Endothelial cell of umbilical vein (primary cell): ENCODE results near the gene FAM107A. TPM values are rescaled to one million over a fixed set of nuclear protein-coding genes. Genes with fewer than 3 reads are reported as not detected.
A peak's percentile ranks its signal among the peaks of the same experiment; 100 is the strongest.
"Not testable (repeated sequence)": the region's sequence is repeated elsewhere in the genome, so short reads cannot be mapped to it uniquely, and the experiment has no call there.

Experiments used
- BruUV-seq: library from RNA; stranded (reverse); fragments of 400-500 nt; replicated peaks from 2 replicates; lab custom pipeline; 2021; lab: Mats Ljungman, UMichigan
- CTCF ChIA-PET: fragments of 300-600, 350-600 bp; sonication (Branson Sonifier 250); formaldehyde crosslinking; loops from one replicate; lab custom pipeline; 2021; ENCODE audit warnings: antibody characterized with exemption, inconsistent platforms; lab: Charles Lee
- POLR2A ChIA-PET: fragments of 300-600, 350-600 bp; sonication (Branson Sonifier 250); formaldehyde crosslinking; loops from one replicate; lab custom pipeline; 2021; ENCODE audit warnings: antibody characterized with exemption, inconsistent platforms; lab: Charles Lee
- DNase-seq: peaks from one replicate; pipeline ENCODE4 v3.0.0-alpha.2; 2011; ENCODE audit warnings: low read depth, low spot score
- FAIRE-seq: peaks from 2 replicates; lab custom pipeline; 2011; peaks lifted over from hg19 to GRCh38; lab: Jason Lieb, UNC
- H2AFZ ChIP-seq: 2 replicates; pipeline ENCODE4 v1.6.0; 2012; ENCODE audit warnings: low read depth, low read length, control low read depth, inconsistent platforms
- H3K27ac ChIP-seq: 2 replicates; pipeline ENCODE4 v1.5.1; 2011; ENCODE audit warnings: low read depth, mild to moderate bottlenecking, control low read depth, low read length, moderate library complexity; ENCODE audit not compliant: insufficient read depth
- H3K27me3 ChIP-seq, 2 experiments: 2 replicates each; pipeline versions ENCODE4 v1.6.0 to v1.6.1; 2011; ENCODE audit warnings: low read length in 2 of 2, mixed read lengths in 1 of 2; ENCODE audit not compliant: control insufficient read depth in 2 of 2, insufficient read depth in 2 of 2
- H3K36me3 ChIP-seq, 2 experiments: 2 replicates in 1 of 2; 3 replicates in 1 of 2; pipeline ENCODE4 v1.5.1; 2011; ENCODE audit warnings: low read length in 2 of 2, mild to moderate bottlenecking in 1 of 2, moderate library complexity in 1 of 2; ENCODE audit not compliant: control insufficient read depth in 2 of 2, insufficient read depth in 2 of 2; ENCODE audit errors: extremely low read depth in 1 of 2
- H3K4me1 ChIP-seq: 3 replicates; pipeline ENCODE4 v1.5.1; 2011; ENCODE audit warnings: mild to moderate bottlenecking, low read length; ENCODE audit not compliant: control insufficient read depth, insufficient read depth; ENCODE audit errors: extremely low read depth
- H3K4me2 ChIP-seq: 2 replicates; pipeline ENCODE4 v1.6.1; 2011; ENCODE audit warnings: low read length, control low read depth, mixed read lengths; ENCODE audit not compliant: insufficient read depth
- H3K4me3 ChIP-seq, 3 experiments: fragments of 200-600 bp in 1 of 3; sonication (generic), shearing (Covaris generic) in 1 of 3; replicated peaks in 1 of 3; 2 replicates each; pipeline ENCODE4 v1.5.1; 2011 to 2016; ENCODE audit warnings: control low read depth in 3 of 3, low read length in 3 of 3, mild to moderate bottlenecking in 2 of 3, inconsistent platforms in 1 of 3, low read depth in 1 of 3, moderate library complexity in 1 of 3; ENCODE audit not compliant: insufficient read depth in 1 of 3
- H3K79me2 ChIP-seq: 2 replicates; pipeline ENCODE4 v1.6.0; 2012; ENCODE audit warnings: low read length, inconsistent platforms; ENCODE audit not compliant: control insufficient read depth, insufficient read depth
- H3K9ac ChIP-seq: replicated peaks from 2 replicates; pipeline ENCODE3; 2011; ENCODE audit warnings: low read length, control low read depth; ENCODE audit not compliant: insufficient read depth; ENCODE audit errors: extremely low read depth
- H3K9me1 ChIP-seq: replicated peaks from 3 replicates; pipeline ENCODE4 v1.6.0; 2011; ENCODE audit warnings: mild to moderate bottlenecking, low read length; ENCODE audit not compliant: control insufficient read depth, insufficient read depth; ENCODE audit errors: extremely low read depth
- H3K9me3 ChIP-seq: replicated peaks from 2 replicates; pipeline ENCODE4 v1.5.1; 2012; ENCODE audit warnings: low read length, inconsistent platforms; ENCODE audit not compliant: control insufficient read depth, insufficient read depth
- H4K20me1 ChIP-seq: replicated peaks from 2 replicates; pipeline ENCODE3; 2011; ENCODE audit warnings: mild to moderate bottlenecking, low read length; ENCODE audit not compliant: control insufficient read depth, insufficient read depth; ENCODE audit errors: extremely low read depth
- FOS ChIP-seq: IDR thresholded peaks from 2 replicates; pipeline ENCODE4 v1.6.1; 2011; ENCODE audit warnings: mild to moderate bottlenecking, low read length, moderate library complexity, borderline replicate concordance; ENCODE audit not compliant: insufficient read depth
- JUN ChIP-seq: IDR thresholded peaks from 2 replicates; pipeline ENCODE4 v1.6.1; 2011; ENCODE audit warnings: borderline replicate concordance, low read depth; ENCODE audit not compliant: insufficient read length, insufficient read depth
- POLR2AphosphoS5 ChIP-seq: IDR thresholded peaks from 2 replicates; pipeline ENCODE4 v1.6.1; 2012; ENCODE audit warnings: low read depth, mild to moderate bottlenecking, control low read depth, low read length, moderate library complexity; ENCODE audit not compliant: insufficient read depth
- dilution Hi-C: fragments of 300-500 bp; cut with MboI; formaldehyde crosslinking; loops from one replicate; pipeline ENCODE4 v1.15.0; 2019; ENCODE audit warnings: low sequenced_read_pairs; ENCODE audit not compliant: extremely low pct_ligation_motif_present
- intact Hi-C: fragments of 100-400 bp; cut with micrococcal nuclease; formaldehyde crosslinking; loops from one replicate; pipeline ENCODE4 v1.10.0; 2022
- polyA plus RNA-seq, 4 experiments: library from polyadenylated mRNA; depleted of rRNA in 3 of 4; stranded (reverse) in 3 of 4; unstranded in 1 of 4; fragments of >200 nt; gene quantifications; 2 replicates each; pipeline versions ENCODE4 v1.2.1 to v1.2.3, GENCODE V29; 2011 to 2012; ENCODE audit warnings: missing spikeins in 1 of 4
- total RNA-seq: library from RNA; stranded (reverse); gene quantifications from 2 replicates; pipeline ENCODE4 v1.2.3, GENCODE V29; 2021
- TF ChIP-seq, protein P1 (sequence below): IDR thresholded peaks from 2 replicates; pipeline ENCODE4 v1.6.1; 2011; ENCODE audit not compliant: insufficient read depth, insufficient read length
- TF ChIP-seq, protein P2 (sequence below), 2 donors: IDR thresholded peaks; 1 replicate in 1 of 2; 2 replicates in 1 of 2; pipeline ENCODE4 v1.5.1; 2011; ENCODE audit warnings: low read length in 2 of 2, mild to moderate bottlenecking in 2 of 2, moderate library complexity in 2 of 2, control low read depth in 1 of 2, inconsistent platforms in 1 of 2, low read depth in 1 of 2; ENCODE audit not compliant: insufficient read depth in 1 of 2; ENCODE audit errors: extremely low read depth in 1 of 2

Gene FAM107A
- total and polyA plus RNA-seq, 2 donors (not counting 3 experiments of a cell fraction or from before 2014, with no cell fraction given) = 5.7 to 10.7 TPM

DNA sequence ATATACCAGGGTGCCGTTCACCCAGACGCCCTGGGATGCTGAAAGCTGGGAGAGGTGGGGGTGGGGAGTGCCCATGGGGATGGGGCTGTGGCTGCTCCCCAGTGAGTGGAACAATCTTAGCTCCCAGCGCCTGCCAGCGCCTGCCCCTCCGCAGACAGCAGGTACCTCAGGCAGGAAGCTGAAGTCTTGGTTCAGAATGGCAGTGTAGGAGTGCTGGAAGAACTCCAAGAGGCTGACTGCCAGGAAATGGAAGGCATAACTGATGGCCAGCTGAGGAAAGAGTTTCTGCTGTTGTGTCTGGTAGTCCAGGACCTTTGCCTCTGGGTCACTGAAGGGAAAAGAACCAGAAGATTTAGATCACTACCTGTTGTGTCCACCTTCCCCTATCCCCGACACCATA is 48.6 kb downstream of the FAM107A start:
- no peaks in the 10 kb centered on the region for H3K9me1 ChIP-seq
- H3K4me3 ChIP-seq = no peak overlapping the region
- H2AFZ ChIP-seq = peak overlapping the region; percentile 22
- dilution Hi-C loops = no loop called here
- BruUV-seq = no TSS peak
- TF ChIP-seq, protein P1, sequence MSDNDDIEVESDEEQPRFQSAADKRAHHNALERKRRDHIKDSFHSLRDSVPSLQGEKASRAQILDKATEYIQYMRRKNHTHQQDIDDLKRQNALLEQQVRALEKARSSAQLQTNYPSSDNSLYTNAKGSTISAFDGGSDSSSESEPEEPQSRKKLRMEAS = no peak
- TF ChIP-seq, protein P2, sequence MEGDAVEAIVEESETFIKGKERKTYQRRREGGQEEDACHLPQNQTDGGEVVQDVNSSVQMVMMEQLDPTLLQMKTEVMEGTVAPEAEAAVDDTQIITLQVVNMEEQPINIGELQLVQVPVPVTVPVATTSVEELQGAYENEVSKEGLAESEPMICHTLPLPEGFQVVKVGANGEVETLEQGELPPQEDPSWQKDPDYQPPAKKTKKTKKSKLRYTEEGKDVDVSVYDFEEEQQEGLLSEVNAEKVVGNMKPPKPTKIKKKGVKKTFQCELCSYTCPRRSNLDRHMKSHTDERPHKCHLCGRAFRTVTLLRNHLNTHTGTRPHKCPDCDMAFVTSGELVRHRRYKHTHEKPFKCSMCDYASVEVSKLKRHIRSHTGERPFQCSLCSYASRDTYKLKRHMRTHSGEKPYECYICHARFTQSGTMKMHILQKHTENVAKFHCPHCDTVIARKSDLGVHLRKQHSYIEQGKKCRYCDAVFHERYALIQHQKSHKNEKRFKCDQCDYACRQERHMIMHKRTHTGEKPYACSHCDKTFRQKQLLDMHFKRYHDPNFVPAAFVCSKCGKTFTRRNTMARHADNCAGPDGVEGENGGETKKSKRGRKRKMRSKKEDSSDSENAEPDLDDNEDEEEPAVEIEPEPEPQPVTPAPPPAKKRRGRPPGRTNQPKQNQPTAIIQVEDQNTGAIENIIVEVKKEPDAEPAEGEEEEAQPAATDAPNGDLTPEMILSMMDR (IDR thresholded peaks at IDR 0.05; ENCODE audit: extremely low read depth in 1 of 2, insufficient read depth in 1 of 2, low read depth in 1 of 2, low read length in 2 of 2) = no peak
- no peak for TF ChIP-seq FOS
- TF ChIP-seq POLR2AphosphoS5 = peak; percentile 45
- TF ChIP-seq JUN = no peak
- no peaks in the 10 kb centered on the region for H4K20me1 ChIP-seq
- no peak overlapping the region for H3K27ac ChIP-seq
- H3K79me2 ChIP-seq = no peaks in the 10 kb centered on the region
- POLR2A ChIA-PET = interaction anchor here (0.8 kb wide), 1 partner anchor 96 kb away, joined by 3 read pairs; the partner anchor contains the start of gene PDHB
- peaks cover 18% of the 10 kb centered on the region for H3K4me1 ChIP-seq
- H3K27me3 ChIP-seq = no peaks in the 10 kb centered on the region
- H3K9me3 ChIP-seq = no peaks in the 10 kb centered on the region
- intact Hi-C loops = loop anchor here (5.0 kb wide), 1 partner anchor 196 kb away; the partner anchor contains the start of gene PXK
- peak; percentile 97 for FAIRE-seq
- H3K4me2 ChIP-seq = peak overlapping the region; percentile 10
- CTCF ChIA-PET = interaction anchor here (0.8 to 2.8 kb wide), 6 partner anchors 9 to 222 kb away, joined by 3 to 16 read pairs (median 6); partner anchors contain the start of genes HTD2, KCTD6 and RPP14
- DNase-seq = peak; percentile 87
- no peak overlapping the region for H3K9ac ChIP-seq
- no peaks in the 10 kb centered on the region for H3K36me3 ChIP-seq

DNA sequence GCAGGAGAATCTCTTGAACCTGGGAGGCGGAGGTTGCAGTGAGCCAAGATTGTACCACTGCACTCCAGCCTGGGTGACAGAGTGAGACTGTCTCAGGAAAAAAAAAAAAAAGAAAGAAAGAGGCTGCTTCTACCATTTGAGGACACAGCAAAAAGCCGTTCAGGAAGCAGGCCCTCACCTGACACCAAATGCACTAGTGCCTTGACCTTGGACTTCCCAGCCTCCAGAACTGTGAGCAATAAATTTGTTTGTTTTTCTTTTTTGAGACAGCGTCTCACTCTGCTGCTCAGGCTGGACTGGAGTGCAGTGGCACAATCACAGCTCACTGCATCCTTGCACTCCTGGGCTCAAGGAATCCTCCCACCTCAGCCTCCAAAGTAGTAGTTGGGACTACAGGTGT is 49.8 kb downstream of the FAM107A start:
- DNase-seq = not testable (repeated sequence)

More for the DNA sequence above, 49.8 kb downstream of the FAM107A start:
- H3K4me2 ChIP-seq, H3K36me3 ChIP-seq, H3K9me1 ChIP-seq, H2AFZ ChIP-seq, POLR2A ChIA-PET, BruUV-seq, H3K27me3 ChIP-seq, H3K27ac ChIP-seq, dilution Hi-C loops, H3K79me2 ChIP-seq, H3K9ac ChIP-seq, H3K4me3 ChIP-seq, H3K9me3 ChIP-seq, FAIRE-seq, H4K20me1 ChIP-seq: not testable (repeated sequence)
- H3K4me1 ChIP-seq = peaks cover 18% of the 10 kb centered on the region
- intact Hi-C loops = loop anchor here (5.0 kb wide), 1 partner anchor 195 kb away; the partner anchor contains the start of gene PXK
- CTCF ChIA-PET = interaction anchor here (1.1 to 2.6 kb wide), 5 partner anchors 35 to 221 kb away, joined by 4 to 16 read pairs (median 9); partner anchors contain the start of genes HTD2, KCTD6 and RPP14
